ENCODE data around the gene SHANK3. TPM values are rescaled to one million over a fixed set of nuclear protein-coding genes. Genes with fewer than 3 reads are reported as not detected.

SHANK3 gene
- polyA plus RNA-seq, 1 donor (not counting 4 experiments of a cell fraction or from before 2014, with no cell fraction given) = 1.00 TPM

DNA sequence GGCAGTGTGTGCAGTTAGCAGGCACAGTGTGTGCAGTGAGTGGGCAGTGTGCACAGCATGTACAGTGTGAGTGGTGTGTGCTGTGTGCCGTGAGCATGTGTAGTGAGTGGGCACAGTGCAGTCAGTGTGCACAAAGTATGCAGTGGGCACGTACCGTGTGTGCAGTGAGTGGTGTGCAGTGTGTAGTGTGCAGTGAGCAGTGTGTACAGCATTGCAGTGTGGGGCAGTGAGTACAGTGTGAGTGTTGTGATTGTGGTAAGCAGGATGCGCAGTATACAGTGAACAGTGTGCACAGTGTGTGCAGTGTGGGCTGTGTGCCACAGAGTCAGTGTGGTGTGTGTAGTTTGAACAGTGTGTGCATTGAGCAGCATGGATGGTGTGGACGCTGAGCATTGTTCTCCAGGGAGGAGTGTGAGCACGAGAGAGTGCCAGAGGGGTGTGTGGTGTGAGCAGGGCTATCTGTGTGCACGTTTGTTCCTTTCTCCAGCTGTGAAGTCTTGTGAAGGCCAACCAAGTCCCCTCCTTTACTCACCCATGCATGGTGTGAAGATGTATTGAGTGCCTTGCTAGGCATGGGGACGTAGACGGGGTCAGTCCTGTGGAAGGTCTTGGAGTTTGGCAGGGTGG is 3.0 kb downstream of the SHANK3 start:
- Histone ChIP-seq H3K9me3 (ENCODE audit: control insufficient read depth, low read depth, low read length) (no peaks in the 10 kb centered on the region), H3K79me2 (ENCODE audit: control insufficient read depth, insufficient read depth, low read length) (no peaks in the 10 kb centered on the region), H3K27me3 (ENCODE audit: control insufficient read depth, extremely low read depth, insufficient read depth, low read length) (peaks cover 21% of the 10 kb centered on the region), H3K4me3 (ENCODE audit: control insufficient read depth in 2 of 3, extremely low read depth in 1 of 3, insufficient read depth in 2 of 3, low read depth in 1 of 3, low read length in 3 of 3) (peak overlapping the region in 2 of 3 experiments; percentile 41 to 48), H2AFZ (ENCODE audit: control insufficient read depth, low read length) (no peak overlapping the region), H4K20me1 (ENCODE audit: control insufficient read depth, extremely low read depth, insufficient read depth, low read length) (no peaks in the 10 kb centered on the region), H3K9me1 (ENCODE audit: control insufficient read depth, extremely low read depth, insufficient read depth, low read length) (no peaks in the 10 kb centered on the region), H3K9ac (ENCODE audit: control insufficient read depth, extremely low read depth, insufficient read depth, low read length) (no peak overlapping the region), H3K36me3 (ENCODE audit: control insufficient read depth in 2 of 2, extremely low read depth in 1 of 2, insufficient read depth in 2 of 2, low read length in 2 of 2) (no peaks in the 10 kb centered on the region), H3K27ac (ENCODE audit: control insufficient read depth, insufficient read depth, low read length) (no peak overlapping the region), H3K4me1 (ENCODE audit: control insufficient read depth, extremely low read depth, insufficient read depth, low read length) (peaks cover 8% of the 10 kb centered on the region), H3K4me2 (ENCODE audit: control insufficient read depth, extremely low read depth, insufficient read depth, low read depth, low read length) (peak overlapping the region; percentile 66)
- FAIRE-seq (no peak), DNase-seq (ENCODE audit: low read depth, low spot score) (no peak)
- TF ChIP-seq EZH2 (IDR thresholded peaks at IDR 0.05; ENCODE audit: low read length) = no peak
- TF ChIP-seq CTCF (optimal IDR thresholded peaks at IDR 0.05 in 1 of 3, IDR thresholded peaks at IDR 0.05 in 1 of 3, conservative IDR thresholded peaks at IDR 0.05 in 1 of 3; ENCODE audit: extremely low read depth in 1 of 3, insufficient read depth in 2 of 3, low read length in 3 of 3) = no peak
- dilution Hi-C loops (cut with MboI; ENCODE audit: extremely low pct_ligation_motif_present, low sequenced_read_pairs) = no loop called here

DNA sequence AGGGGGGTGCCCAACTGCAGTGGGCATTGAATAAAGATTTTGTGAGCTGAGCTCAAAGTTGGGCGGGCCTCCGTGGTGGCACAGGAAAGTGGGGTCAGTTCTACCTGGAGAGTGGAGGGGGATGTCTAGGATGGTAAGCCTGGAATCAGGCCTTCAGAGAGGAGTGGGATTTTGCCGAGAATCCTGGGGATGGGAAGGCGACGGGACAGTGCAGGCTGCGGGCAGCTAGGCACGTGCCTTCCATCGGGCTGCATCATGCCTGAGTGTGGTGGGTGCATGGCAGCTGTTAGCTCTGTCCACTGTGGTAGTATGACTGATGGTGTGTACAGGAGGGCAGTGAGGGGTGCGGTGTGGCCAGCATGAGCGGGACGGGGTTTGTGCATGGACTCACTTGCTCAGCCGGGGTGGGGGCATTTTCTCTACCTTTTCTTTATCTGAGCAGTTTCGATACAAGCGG is 3.6 kb downstream of the SHANK3 start:
- FAIRE-seq = no peak
- dilution Hi-C loops (cut with MboI; ENCODE audit: extremely low pct_ligation_motif_present, low sequenced_read_pairs) = no loop called here
- no peaks in the 10 kb centered on the region for H3K79me2 ChIP-seq (ENCODE audit: control insufficient read depth, insufficient read depth, low read length)

More for the DNA sequence above, 3.6 kb downstream of the SHANK3 start:
- no peak overlapping the region for H3K4me2 ChIP-seq (ENCODE audit: control insufficient read depth, extremely low read depth, insufficient read depth, low read depth, low read length)
- TF ChIP-seq CTCF (optimal IDR thresholded peaks at IDR 0.05 in 1 of 3, IDR thresholded peaks at IDR 0.05 in 1 of 3, conservative IDR thresholded peaks at IDR 0.05 in 1 of 3; ENCODE audit: extremely low read depth in 1 of 3, insufficient read depth in 2 of 3, low read length in 3 of 3) = no peak
- no peak overlapping the region for H3K4me3 ChIP-seq (ENCODE audit: control insufficient read depth in 2 of 3, extremely low read depth in 1 of 3, insufficient read depth in 2 of 3, low read depth in 1 of 3, low read length in 3 of 3)
- peaks cover 21% of the 10 kb centered on the region for H3K27me3 ChIP-seq (ENCODE audit: control insufficient read depth, extremely low read depth, insufficient read depth, low read length)
- no peak overlapping the region for H2AFZ ChIP-seq (ENCODE audit: control insufficient read depth, low read length)
- no peak for DNase-seq (ENCODE audit: low read depth, low spot score)
- no peak overlapping the region for H3K9ac ChIP-seq (ENCODE audit: control insufficient read depth, extremely low read depth, insufficient read depth, low read length)
- H3K9me1 ChIP-seq (ENCODE audit: control insufficient read depth, extremely low read depth, insufficient read depth, low read length) = no peaks in the 10 kb centered on the region
- no peaks in the 10 kb centered on the region for H4K20me1 ChIP-seq (ENCODE audit: control insufficient read depth, extremely low read depth, insufficient read depth, low read length)
- H3K9me3 ChIP-seq (ENCODE audit: control insufficient read depth, low read depth, low read length) = no peaks in the 10 kb centered on the region
- no peaks in the 10 kb centered on the region for H3K36me3 ChIP-seq (ENCODE audit: control insufficient read depth in 2 of 2, extremely low read depth in 1 of 2, insufficient read depth in 2 of 2, low read length in 2 of 2)
- peaks cover 8% of the 10 kb centered on the region for H3K4me1 ChIP-seq (ENCODE audit: control insufficient read depth, extremely low read depth, insufficient read depth, low read length)
- no peak overlapping the region for H3K27ac ChIP-seq (ENCODE audit: control insufficient read depth, insufficient read depth, low read length)
